Measurements from ENCODE around the gene FARS2. TPM values are rescaled to one million over a fixed set of nuclear protein-coding genes. Genes with fewer than 3 reads are reported as not detected.

The FARS2 gene
- total RNA-seq, 1 donor from 2014 or later: 25.4 TPM

- DNase-seq: no peak
These were observed 64.8 kb downstream of the FARS2 start for GRCh38 chr6:5326022-5326641.

- no peak for DNase-seq
These were observed 67.5 kb downstream of the FARS2 start for GRCh38 chr6:5328800-5329199.

GRCh38 chr6:5331845-5332442, 70.6 kb downstream of the FARS2 start:
- no peak for DNase-seq

- DNase-seq: no peak
These were observed 72.3 kb downstream of the FARS2 start for GRCh38 chr6:5333658-5334057.

- no peak for DNase-seq
These were observed 73.0 kb downstream of the FARS2 start for GRCh38 chr6:5334341-5334740.

- no peak for DNase-seq
These were observed 73.7 kb downstream of the FARS2 start for GRCh38 chr6:5335020-5335419.

- no peak for DNase-seq
These were observed 76.3 kb downstream of the FARS2 start for GRCh38 chr6:5337573-5337972.

- DNase-seq: no peak
These were observed 77.1 kb downstream of the FARS2 start for GRCh38 chr6:5338177-5338960.

GRCh38 chr6:5339786-5340185, 78.5 kb downstream of the FARS2 start:
- DNase-seq: no peak

- DNase-seq: no peak
These were observed 80.5 kb downstream of the FARS2 start for GRCh38 chr6:5341845-5342244.

- no peak for DNase-seq
These were observed 82.7 kb downstream of the FARS2 start for GRCh38 chr6:5343998-5344397.

- DNase-seq: no peak
These were observed 84.0 kb downstream of the FARS2 start for GRCh38 chr6:5345324-5345723.

- DNase-seq: no peak
These were observed 90.4 kb downstream of the FARS2 start for GRCh38 chr6:5351552-5352210.

- DNase-seq: no peak
These were observed 92.7 kb downstream of the FARS2 start for GRCh38 chr6:5353971-5354370.

- DNase-seq: no peak
These were observed 96.2 kb downstream of the FARS2 start for GRCh38 chr6:5357486-5357885.

GRCh38 chr6:5359417-5359816, 98.1 kb downstream of the FARS2 start:
- DNase-seq: no peak

- DNase-seq: peak; percentile 57
These were observed 100.1 kb downstream of the FARS2 start for GRCh38 chr6:5361396-5361795.

- DNase-seq: no peak
These were observed 104.3 kb downstream of the FARS2 start for GRCh38 chr6:5365436-5366195.

- no peak for DNase-seq
These were observed 105.6 kb downstream of the FARS2 start for GRCh38 chr6:5366941-5367340.

GRCh38 chr6:5367510-5367909, 106.2 kb downstream of the FARS2 start:
- no peak for DNase-seq

- DNase-seq: no peak
These were observed 112.1 kb downstream of the FARS2 start for GRCh38 chr6:5373430-5373829.

GRCh38 chr6:5378331-5378730, 117.0 kb downstream of the FARS2 start:
- no peak for DNase-seq
